ENCODE results near the gene SRGAP1. TPM values are rescaled to one million over a fixed set of nuclear protein-coding genes. Genes with fewer than 3 reads are reported as not detected.

The SRGAP1 gene
- polyA plus RNA-seq, 1 experiment = 24.9 TPM

DNA sequence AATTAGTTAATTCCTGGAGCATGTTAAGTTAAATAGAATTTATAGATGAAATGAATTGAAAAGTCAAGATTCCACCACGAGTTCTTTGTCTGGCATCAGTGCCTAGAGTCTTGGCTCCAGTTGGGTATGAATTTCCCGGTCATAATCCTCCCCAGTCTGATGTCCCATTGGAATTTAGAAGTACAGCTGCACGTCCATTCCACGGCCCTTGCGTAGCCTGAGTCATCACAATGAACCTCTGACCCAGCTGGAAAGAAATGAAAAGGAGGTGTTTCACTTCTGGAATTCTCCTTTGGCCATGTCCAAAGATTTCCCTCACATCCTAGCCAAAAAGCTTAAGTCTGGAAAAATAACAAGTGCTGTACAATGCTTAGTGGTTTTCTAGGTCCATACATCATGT, 254.9 kb downstream of the SRGAP1 start:
- no peak overlapping the region for H3K4me3 ChIP-seq (ENCODE audit: low read depth, low read length)
- no peaks in the 10 kb centered on the region for H3K9me3 ChIP-seq (ENCODE audit: control insufficient read depth, insufficient read depth, low read length)
- H3K27ac ChIP-seq (ENCODE audit: low read depth, low read length) = peak overlapping the region; percentile 77
- H3K27me3 ChIP-seq (ENCODE audit: control insufficient read depth, insufficient read depth, low read length) = no peaks in the 10 kb centered on the region
- ChIA-PET CTCF (interaction anchor here (1.5 kb wide), 1 partner anchor 157 kb away, joined by 4 read pairs; no protein-coding TSS in a partner anchor), POLR2A (interaction anchor here (0.6 to 1.2 kb wide), 2 partner anchors 11 to 13 kb away, joined by 3 to 4 read pairs; no protein-coding TSS in a partner anchor)
- DNase-seq (ENCODE audit: low read depth, low spot score) = peak; percentile 90
- TF ChIP-seq, protein P1, sequence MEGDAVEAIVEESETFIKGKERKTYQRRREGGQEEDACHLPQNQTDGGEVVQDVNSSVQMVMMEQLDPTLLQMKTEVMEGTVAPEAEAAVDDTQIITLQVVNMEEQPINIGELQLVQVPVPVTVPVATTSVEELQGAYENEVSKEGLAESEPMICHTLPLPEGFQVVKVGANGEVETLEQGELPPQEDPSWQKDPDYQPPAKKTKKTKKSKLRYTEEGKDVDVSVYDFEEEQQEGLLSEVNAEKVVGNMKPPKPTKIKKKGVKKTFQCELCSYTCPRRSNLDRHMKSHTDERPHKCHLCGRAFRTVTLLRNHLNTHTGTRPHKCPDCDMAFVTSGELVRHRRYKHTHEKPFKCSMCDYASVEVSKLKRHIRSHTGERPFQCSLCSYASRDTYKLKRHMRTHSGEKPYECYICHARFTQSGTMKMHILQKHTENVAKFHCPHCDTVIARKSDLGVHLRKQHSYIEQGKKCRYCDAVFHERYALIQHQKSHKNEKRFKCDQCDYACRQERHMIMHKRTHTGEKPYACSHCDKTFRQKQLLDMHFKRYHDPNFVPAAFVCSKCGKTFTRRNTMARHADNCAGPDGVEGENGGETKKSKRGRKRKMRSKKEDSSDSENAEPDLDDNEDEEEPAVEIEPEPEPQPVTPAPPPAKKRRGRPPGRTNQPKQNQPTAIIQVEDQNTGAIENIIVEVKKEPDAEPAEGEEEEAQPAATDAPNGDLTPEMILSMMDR (IDR thresholded peaks at IDR 0.05; ENCODE audit: low read depth, low read length) = no peak

DNA sequence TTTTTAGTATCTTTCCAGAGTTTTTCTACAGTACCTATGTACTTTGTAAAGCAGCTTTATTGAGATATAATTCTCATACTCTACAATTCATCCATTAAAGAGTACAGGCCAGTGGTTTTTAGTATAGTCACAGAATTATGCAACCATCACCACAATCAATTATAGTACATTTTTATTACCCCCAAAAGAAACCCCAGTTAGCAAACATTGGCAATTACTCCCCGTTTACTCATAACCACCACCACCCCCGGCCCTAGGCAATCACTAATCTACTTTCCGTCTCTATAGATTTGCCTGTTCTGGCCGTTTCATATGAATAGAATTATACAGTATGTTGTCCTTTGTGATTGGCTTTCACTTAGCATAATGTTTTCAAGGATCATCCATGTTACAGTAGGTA, 257.8 kb downstream of the SRGAP1 start:
- H3K27ac ChIP-seq (ENCODE audit: low read depth, low read length) = no peak overlapping the region
- ChIA-PET POLR2A (no interaction called here), CTCF (interaction anchor here (1.6 kb wide), 1 partner anchor 258 kb away, joined by 3 read pairs; the partner anchor contains the start of gene SRGAP1)

DNA sequence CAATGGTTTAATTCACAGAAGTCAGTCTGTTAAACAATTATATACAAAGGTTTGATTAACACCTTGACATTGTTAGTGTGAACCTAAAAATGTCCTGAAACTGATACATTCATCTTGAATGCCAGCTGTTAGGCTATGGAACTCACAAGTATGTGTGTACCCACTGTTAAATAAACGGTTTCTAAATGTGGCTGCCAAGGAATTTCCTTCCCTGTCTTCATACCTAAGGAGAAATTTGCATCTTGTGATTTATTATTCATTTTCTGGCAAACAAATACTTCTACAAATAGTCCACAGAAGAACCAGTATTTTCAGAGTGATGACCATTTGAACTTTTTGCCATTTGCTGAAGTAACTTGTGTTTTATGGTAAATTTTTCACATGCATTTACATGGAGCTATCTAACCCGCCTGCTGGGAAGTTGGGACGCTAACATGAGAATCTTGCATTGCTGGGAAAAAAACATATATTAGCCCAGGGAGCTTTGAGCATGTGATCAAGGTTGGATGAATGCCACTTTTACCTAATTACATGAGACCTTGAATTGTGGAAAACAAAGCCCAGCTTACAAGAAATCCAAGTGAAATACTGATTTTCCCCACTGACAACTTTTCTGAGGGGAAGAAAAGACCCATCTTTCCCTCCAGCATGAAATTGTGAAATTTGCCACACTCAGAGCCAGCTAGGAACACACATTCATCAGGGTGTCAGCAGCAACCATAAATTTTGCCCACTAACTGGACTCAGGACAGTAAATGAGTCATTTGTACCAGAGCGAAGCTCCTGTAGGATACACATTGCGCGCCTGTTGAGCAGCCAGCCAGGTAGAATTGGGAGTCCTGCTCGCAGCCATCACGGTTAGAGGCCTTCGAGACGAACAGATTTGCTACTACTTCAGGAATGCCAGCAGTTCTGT, 259.6 kb downstream of the SRGAP1 start:
- Histone ChIP-seq H3K27me3 (ENCODE audit: control insufficient read depth, insufficient read depth, low read length) (no peaks in the 10 kb centered on the region), H3K9me3 (ENCODE audit: control insufficient read depth, insufficient read depth, low read length) (no peaks in the 10 kb centered on the region), H3K27ac (ENCODE audit: low read depth, low read length) (no peak overlapping the region), H3K4me3 (ENCODE audit: low read depth, low read length) (no peak overlapping the region)
- TF ChIP-seq, protein P1 (IDR thresholded peaks at IDR 0.05; ENCODE audit: low read depth, low read length) = no peak
- CTCF ChIA-PET = interaction anchor here (0.8 to 1.7 kb wide), 6 partner anchors 17 to 265 kb away, joined by 3 to 5 read pairs (median 3); partner anchors contain the start of gene SRGAP1
- POLR2A ChIA-PET = no interaction called here
- no peak for DNase-seq (ENCODE audit: low read depth, low spot score)

More for the DNA sequence above, 257.8 kb downstream of the SRGAP1 start:
- Histone ChIP-seq H3K4me3 (ENCODE audit: low read depth, low read length) (no peak overlapping the region), H3K9me3 (ENCODE audit: control insufficient read depth, insufficient read depth, low read length) (no peaks in the 10 kb centered on the region), H3K27me3 (ENCODE audit: control insufficient read depth, insufficient read depth, low read length) (no peaks in the 10 kb centered on the region)
- TF ChIP-seq, protein P1 (IDR thresholded peaks at IDR 0.05; ENCODE audit: low read depth, low read length) = no peak
- DNase-seq (ENCODE audit: low read depth, low spot score) = no peak

DNA sequence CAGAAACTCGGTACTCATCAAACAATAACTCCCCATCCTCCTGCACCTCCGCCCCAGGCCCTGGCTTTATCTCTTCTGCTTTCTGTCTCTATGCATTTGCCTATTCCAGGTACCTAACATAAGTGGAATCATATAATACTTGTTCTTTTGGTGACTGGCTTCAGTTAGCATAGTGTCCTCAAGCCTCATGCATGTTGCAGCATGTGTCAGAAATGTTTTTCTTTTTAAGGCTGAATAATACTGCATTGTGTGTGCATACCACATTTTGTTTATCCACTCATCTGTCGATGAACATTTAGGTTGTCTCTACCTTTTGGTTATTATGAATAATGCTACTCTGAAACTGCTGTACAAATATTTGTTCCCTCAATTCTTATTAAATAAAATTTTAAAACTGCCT, 260.5 kb downstream of the SRGAP1 start:
- H3K9me3 ChIP-seq (ENCODE audit: control insufficient read depth, insufficient read depth, low read length) = no peaks in the 10 kb centered on the region
- ChIA-PET POLR2A (no interaction called here), CTCF (no interaction called here)
- TF ChIP-seq, protein P1 (IDR thresholded peaks at IDR 0.05; ENCODE audit: low read depth, low read length) = no peak
- no peaks in the 10 kb centered on the region for H3K27me3 ChIP-seq (ENCODE audit: control insufficient read depth, insufficient read depth, low read length)
- DNase-seq (ENCODE audit: low read depth, low spot score) = no peak
- H3K27ac ChIP-seq (ENCODE audit: low read depth, low read length) = no peak overlapping the region
- H3K4me3 ChIP-seq (ENCODE audit: low read depth, low read length) = no peak overlapping the region

DNA sequence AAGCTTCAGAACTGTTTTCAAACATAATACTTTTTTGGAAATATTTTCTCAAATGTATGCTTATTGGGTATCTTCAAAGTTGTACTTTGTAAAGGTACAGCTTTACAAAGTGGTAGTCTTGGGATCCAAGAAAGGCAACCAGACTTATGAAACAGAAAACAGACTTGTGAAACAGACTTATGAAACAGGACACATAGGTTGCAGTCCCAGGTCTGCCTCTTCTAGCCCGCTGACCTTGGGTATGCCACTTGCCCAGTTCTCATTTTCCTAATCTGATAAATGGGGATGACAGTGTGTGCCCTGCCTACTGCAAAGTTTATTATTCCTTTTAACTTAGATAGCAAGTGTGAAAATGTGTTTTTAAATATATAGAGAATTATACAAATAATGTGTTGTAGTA, 263.3 kb downstream of the SRGAP1 start:
- ChIA-PET POLR2A (no interaction called here), CTCF (no interaction called here)

More for the DNA sequence above, 263.3 kb downstream of the SRGAP1 start:
- DNase-seq (ENCODE audit: low read depth, low spot score) = no peak
- Histone ChIP-seq H3K27me3 (ENCODE audit: control insufficient read depth, insufficient read depth, low read length) (no peaks in the 10 kb centered on the region), H3K4me3 (ENCODE audit: low read depth, low read length) (no peak overlapping the region), H3K9me3 (ENCODE audit: control insufficient read depth, insufficient read depth, low read length) (no peaks in the 10 kb centered on the region), H3K27ac (ENCODE audit: low read depth, low read length) (no peak overlapping the region)
- TF ChIP-seq, protein P1 (IDR thresholded peaks at IDR 0.05; ENCODE audit: low read depth, low read length) = no peak

All from AG04450 (cell line).